ENCODE measurements around the gene PPP1R13B.

PPP1R13B gene

DNA sequence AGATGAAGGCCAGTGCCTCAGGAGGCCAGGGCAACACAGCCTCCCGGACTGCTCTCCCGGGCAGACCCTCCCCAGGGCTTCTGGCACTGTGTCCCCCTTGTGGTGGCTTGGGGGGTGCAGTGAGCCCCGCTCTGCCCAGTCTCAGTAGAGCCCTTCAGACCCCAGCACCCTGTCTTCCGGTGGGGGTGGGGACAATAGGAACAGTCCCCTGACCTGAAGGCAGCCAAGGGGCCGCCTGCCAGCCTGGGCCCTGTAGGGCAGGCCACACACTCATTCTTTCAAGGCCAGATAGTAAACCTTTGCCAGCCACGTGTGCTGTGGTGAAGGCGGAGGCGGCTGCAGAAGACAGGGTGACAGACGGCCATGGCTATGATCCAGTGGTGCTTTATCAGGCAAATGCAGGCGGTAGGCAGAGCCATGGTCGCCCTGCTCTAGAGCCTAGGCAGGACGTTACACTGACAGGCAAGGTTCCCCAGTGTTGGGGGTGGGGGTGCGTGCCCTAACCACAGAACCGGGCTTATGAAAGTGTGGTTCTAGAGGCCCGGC, 116.8 kb downstream of the PPP1R13B start:
- no peak for DNase-seq (ENCODE audit: low spot score)

DNA sequence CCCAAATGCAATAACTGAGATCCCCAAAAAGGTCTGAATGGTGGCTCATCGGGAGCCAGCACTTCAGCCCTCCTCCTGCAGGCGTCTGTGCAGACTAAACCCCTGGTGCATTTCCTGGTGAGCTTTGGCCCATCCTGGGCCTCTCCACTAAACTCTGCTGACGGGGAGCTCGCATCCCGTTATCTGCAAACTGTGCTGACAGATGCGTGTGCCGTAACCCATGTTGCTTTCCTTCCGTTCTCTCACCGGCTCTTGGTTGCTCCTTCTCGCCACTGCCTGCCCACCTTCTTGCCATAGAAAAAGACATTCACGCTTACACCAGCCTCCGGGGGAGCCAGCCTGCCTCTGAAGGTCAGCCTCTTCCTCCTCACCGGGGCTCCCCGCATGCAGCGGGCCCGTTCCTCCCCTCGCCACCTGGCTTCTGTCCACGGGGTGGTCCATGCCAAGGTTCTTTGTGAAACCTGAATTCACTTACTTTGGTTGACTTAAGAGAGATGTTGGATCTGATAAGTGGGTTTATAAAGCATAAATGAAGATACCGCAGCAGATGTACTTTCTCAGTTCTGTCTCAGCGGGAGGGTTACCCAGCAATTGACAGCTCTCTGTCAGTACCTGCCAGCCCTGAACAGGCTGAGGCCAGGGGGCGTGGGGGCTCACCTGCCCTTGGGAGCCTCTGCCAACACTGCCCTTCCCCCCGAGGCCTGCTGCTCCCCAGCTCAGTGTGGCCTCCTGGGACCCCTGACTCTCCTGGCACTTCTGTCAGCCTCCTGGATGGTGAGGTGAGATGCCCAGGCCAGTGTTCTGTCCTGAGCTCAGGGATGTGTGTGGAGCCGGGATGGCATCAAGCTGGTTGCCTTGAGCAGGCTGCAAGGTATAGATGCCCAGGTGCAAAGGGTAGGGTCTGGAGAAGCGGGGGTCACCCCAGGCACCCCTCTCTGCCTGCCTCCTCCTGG, 117.6 kb downstream of the PPP1R13B start:
- no peak for DNase-seq (ENCODE audit: low spot score)

DNA sequence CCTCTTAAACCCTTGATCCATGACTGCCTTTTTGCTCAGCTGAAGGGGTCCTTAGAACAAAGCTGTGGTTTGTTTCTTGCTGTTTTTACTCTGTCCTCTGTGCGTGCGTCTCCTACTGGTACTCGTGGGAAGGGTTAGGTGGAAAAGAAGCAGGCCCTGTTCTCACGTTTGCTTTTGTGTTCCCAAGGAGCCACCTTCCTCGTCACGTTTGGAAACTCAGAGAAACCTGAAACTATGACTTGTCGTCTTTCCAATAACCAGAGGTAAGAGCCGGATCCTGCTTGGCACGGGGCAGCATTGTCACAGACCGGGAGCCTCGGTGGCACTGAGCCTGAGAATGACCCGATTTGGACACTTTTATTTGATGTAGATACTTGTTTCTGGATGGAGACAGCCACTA, 118.7 kb downstream of the PPP1R13B start:
- DNase-seq (ENCODE audit: low spot score), result no peak

DNA sequence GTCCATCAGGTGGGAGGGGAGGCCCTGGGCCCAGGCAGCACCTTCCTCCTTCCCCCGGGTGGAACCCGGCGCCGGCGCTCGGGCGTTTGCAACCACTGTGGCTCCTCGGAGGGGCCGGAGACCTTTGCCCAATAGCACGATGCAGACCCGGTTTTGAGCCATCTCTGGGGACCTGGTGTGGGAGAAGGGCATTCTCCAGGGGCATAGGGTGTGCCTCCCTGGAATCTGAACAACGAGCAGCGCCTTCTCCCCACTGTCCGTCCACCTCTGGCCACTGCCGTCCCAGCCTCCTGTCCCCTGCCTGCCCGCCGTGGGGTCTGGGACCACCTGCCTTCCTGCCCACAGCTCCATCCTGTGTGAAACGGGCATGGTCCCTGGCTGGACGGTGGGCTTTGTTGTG, 119.2 kb downstream of the PPP1R13B start:
- DNase-seq (ENCODE audit: low spot score), result no peak

DNA sequence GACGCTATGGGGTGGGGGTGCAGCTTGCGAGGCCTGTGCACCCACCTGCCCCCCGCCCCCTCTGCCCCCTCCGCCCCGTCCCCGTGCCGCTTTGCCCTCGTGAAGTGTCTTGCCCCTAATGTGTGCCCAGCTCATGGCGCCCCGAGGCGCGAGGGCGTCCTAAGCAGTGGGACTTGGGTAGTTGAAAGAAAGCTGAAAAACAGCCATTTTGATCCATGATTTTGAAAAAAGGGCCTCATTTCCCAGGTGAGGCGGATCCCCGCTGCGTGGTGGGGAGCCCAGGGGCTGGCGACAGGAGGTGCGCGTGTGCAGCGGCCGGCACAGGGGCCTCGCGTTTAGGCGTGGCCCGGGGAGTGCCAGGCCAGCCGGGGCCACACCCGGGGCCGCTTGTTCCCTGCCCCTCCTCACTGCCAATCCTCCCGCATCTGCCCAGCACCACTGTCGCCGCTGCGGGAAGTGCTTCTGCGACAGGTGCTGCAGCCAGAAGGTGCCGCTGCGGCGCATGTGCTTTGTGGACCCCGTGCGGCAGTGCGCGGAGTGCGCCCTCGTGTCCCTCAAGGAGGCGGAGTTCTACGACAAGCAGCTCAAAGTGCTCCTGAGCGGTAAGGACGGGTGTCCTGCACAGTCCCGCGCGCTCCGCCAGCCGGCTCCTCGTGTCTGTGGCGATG, 119.9 kb downstream of the PPP1R13B start:
- DNase-seq (ENCODE audit: low spot score), result no peak

DNA sequence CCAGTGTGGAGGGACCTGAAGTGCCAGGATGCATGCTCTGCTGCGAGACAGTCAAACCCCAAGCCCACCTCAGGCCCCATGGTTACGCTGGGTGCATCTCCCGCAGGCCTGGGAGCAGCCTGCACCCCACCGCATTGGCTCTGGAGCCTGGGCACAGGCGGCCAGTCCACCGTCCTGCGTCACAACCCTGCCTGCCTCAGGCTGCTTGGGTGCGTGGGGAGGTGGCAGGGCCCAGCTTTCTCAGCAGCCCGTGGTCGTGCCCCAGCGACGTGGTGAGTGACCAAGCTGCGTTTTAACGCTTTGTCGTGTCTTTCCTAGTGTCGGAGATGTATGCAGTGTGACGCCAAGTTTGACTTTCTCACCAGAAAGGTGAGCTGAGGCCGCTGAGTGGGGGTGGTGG, 120.9 kb downstream of the PPP1R13B start:
- DNase-seq (ENCODE audit: low spot score), result no peak

DNA sequence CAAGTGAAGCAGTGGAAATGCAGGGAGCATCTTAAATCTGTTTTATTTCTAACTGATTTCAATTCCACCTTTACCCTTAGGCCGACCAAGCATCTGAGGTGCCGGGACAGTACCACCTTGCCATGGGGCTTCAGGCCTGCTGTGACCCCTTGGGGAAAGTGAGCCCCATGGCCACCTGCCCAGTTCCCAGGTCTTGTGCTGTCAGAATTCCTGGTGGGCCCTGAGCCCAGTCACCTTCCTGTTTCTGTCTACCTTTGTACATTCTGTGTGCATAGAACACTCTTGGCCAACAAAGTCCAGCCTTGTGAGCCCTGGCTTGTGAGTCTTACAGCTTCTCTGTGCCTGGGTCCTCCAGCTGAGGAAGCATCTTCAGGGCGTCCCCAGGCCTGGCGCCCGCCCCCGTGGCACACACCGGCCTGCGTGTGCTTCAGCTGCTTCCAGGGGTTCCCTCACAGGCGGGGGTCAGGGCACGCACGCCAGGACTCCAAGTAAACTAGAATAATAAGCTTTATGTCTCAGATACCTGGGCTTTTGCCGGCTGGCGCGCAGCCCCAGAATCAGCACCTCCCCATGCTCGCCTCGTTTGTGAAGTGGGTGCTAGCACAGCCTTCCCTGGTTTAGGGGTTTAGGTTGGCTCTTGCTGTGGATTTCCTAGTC, 121.5 kb downstream of the PPP1R13B start:
- no peak for DNase-seq (ENCODE audit: low spot score)

DNA sequence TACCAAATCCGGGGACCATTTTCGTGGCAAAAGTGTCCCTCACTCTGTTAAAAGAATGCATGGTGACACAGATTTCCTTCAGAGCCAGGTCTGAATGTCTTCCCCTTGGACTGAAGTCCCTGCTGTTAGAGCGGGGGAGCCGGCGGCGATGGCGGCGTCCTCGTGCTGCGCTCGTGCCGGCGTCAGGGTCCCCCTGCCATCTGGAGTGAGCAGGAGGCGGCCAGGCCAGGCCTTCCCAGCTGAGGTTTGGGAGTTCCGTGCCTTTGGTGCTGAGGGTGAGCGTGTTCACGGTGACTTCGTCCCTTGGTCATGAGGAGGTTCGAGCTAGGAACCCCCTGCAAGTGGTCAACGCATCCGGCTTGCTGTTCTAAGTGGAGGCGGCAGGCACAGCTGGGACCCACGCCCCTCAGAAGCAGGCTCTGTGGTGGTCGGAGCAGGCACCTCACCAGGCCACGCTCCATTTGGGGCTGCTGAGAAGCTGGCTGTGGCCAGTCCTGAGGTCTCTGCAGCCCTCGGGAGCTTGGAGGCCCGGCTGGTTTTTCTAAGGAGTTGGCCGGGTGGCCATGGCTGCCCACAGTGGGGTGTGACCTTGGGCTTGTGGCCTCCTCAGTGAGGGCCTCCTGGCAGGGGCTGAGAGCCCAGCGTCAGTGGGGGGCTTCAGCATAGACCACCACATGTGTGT, 122.2 kb downstream of the PPP1R13B start:
- no peak for DNase-seq (ENCODE audit: low spot score)

DNA sequence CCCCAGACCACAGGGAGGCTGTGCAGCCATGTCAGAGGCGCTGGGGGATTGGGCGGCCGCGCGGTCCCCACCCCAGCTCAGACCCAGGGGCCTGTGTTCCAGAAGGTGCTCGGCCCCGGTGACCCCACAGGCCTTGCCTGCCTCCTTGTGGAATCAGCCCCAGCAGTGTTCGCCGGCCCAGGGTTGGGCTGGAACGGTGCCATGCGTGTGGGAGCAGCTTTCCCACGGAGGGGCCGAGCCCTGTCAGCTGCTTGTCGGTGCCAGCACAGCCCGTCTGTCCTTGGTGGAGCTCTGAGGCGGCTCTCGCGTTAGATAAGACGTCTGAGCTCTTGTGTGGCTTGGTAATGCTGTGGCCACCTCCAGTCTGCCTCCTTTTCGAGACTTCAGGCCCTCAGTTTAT, 123.3 kb downstream of the PPP1R13B start:
- peak; percentile 53 for DNase-seq (ENCODE audit: low spot score)

DNA sequence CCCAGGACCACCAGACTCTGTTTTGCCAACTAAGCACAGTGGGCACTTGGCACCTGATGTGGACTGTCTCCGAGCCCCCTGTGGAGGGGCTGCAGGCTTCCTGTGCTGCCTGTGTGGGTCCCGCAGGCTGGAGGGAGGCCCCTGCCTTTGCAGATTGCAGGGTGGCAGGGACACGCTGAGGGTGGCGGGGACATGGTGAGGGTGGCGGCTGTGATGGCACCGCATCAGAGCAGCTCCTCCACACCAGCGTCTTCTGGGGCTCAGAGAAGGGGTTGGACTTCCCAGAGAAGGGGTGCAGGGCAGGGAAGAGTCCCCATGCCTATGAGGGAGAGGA, 123.7 kb downstream of the PPP1R13B start:
- no peak for DNase-seq (ENCODE audit: low spot score)

DNA sequence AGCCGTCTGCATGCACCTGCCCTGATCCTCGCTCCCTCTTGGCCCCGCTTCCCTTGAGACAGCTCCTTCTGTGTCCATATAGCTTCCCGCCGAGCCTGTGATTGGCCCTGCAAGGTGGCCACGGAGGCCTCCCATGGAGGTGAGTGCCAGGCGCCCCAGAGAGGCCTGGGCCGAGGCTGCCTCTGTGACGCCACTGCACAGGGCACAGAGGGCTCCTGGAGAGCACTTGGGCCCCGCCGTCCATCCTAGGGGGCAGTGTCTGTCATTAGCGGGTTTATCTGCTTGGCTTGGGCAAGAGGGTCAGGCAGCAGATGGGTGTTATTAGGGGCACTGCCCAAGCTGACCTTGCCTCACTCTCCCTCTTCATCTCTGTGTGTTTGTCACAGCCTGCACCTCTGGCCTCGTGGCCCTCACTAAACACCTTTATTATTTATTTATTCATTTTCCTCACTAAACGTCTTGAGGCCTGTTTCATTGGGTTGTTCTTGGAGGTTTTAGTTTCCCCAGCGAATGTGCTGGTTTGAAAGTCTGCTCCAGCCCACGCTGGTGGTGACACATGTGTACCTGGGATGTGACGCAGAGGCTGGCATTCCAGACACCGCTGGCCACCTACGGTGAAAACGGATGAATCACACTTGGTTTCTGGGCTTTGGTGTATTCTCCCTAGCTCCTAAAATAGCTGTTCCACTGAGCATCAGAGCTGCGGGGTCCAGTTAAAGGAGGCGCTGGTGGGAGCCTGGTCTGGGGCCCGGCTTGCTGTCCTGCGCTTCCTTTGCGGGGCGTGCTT, 125.8 kb downstream of the PPP1R13B start:
- DNase-seq (ENCODE audit: low spot score), result peak; percentile 29

DNA sequence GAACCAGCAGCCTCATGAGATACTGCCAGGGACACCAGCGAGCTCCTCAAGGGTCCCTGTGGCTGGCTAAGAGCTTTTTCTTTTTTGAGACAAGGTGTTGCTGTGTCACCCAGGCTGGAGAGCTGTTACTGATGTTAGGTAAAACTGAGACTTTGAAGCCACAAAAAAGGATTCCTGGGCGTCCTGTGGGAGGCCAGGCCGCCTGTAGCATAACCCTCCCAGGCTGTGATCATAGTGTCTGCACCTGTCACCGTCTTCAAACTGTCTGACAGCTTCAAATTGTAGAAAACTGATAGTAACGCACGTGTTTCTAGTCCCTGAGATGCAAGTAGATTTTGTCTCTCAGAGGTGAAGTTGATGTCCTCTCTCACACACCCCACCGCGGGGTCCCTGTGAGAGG, 127.6 kb downstream of the PPP1R13B start:
- DNase-seq (ENCODE audit: low spot score), result no peak

DNA sequence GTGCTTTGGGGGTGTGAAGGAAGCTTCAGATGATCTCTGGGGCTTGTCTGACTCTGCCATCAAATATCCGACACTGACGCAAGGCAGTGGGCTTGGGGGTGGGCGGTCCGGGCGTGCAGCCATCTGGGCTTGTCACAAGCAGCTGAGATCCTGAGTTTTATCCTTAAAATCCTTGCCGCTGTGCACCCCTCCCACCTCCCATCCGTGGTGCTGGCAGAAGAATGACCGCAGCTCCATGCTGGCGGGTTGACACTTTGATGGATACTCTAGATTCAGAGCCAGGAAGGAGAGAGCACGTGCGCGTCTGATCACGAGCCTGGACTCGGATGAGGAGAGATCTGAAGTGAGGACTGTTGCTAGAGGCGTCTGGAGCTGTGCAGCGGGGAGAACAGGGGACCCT, 128.8 kb downstream of the PPP1R13B start:
- no peak for DNase-seq (ENCODE audit: low spot score)

DNA sequence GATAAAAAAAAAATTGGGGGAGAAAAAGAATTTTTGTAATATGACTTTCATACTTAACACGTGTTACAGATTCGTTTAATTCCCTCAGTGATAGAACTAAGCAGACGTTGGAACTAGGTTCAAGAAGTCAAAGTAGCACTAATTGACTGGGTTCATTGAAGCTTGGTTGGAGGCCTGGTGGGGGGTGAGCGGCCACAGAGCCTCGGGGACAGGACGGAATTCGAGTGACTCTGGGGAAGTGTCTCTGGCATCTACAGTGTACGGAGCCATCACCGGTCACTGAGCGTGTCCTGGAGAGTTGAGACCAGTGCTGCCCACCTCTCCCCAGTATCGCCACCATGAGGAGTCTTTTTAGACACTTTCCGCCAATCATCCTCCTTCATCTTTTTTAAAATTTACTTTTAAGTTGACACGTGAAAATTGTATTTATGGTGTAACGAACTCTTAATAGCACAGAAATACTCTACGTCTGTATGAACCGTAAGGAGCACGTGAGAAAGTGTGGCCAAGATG, 130.4 kb downstream of the PPP1R13B start:
- no peak for DNase-seq (ENCODE audit: low spot score)

DNA sequence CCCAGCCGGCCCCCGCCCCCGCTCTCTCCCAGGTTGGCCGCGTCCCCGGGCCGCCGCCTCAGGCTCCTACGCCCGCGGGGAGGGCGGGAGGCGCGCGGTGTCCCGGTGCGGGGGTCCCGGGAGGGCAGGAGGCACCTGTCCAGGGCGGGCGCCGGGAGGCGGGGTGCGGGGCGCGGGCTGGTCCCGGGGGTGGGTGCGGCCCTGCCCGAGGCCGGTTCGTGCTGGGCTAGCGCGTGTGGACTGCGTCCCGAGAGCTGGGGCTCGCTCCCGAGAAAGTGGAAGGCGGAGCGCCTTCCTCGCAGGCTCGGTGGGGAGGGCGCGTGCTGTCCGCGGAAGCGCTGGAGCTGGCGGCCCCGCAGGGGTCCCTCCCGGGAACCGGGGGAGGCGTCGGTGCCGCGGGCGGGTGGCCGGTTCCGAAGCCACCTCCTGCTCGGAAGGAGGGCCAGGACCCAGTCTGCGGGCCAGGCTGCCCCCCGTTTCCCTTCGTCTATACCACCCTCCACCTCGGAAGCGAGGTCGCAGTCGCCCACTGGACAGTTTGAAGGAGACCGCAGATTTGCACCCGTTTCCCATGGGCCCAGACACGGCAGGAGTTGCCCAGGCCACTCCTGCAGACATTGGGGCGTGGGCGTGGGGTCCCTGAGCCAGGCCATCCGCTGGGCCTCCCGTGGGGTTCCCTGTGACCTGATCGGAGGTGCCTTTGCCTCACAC, 131.1 kb downstream of the PPP1R13B start:
- peak; percentile 76 for DNase-seq (ENCODE audit: low spot score)

DNA sequence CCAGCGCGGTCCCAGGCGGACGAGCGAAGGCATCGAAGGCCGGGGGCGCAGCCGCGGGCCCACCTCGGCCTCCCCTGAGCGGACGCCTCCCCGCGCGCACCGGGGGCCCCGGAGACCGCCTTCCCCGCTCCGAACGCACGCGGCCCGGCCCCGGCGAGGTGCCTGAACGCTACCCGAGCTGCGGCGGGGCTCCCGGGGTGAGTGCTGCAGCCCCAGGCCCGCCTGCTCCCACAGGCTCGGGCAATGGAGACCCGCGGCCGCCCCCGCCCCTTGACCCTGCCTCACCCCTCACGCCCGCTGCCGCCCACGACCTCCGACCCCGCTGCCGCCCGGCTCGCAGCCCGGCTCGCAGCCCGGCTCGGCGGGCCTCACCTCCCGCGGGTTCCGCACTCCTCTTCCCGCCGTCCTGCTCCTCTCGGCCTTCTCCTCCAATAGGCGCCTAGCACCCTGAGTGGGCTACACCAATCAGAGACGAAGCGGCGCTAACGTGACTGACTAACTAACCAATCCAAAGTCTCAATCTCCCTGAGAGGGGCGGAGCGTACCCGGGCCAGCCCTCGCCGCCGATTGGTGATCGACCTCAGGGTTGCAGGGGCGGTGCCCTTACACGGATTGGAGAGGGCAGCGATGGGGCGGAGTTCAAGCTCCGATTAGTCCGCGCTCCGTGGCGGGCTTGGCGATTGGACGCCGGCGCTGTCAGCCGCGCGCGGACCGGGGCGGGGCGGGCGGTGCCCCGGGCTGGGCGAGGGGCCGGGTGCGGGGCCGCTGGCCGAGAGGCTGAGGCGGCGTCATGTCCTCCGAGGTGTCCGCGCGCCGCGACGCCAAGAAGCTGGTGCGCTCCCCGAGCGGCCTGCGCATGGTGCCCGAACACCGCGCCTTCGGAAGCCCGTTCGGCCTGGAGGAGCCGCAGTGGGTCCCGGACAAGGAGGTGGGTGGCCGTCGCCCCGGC, 132.0 kb downstream of the PPP1R13B start, which contains the start of the genes XRCC3 and ZFYVE21:
TSS of gene XRCC3 (minus strand) at position 400 of the 949 bp plus-strand sequence. CDS start 4,364 bp downstream, outside the sequence.
TSS of gene ZFYVE21 (plus strand) at position 759 of the 949 bp plus-strand sequence. CDS start at position 791, 32 bp downstream.
- DNase-seq (ENCODE audit: low spot score), result peak; percentile 100

DNA sequence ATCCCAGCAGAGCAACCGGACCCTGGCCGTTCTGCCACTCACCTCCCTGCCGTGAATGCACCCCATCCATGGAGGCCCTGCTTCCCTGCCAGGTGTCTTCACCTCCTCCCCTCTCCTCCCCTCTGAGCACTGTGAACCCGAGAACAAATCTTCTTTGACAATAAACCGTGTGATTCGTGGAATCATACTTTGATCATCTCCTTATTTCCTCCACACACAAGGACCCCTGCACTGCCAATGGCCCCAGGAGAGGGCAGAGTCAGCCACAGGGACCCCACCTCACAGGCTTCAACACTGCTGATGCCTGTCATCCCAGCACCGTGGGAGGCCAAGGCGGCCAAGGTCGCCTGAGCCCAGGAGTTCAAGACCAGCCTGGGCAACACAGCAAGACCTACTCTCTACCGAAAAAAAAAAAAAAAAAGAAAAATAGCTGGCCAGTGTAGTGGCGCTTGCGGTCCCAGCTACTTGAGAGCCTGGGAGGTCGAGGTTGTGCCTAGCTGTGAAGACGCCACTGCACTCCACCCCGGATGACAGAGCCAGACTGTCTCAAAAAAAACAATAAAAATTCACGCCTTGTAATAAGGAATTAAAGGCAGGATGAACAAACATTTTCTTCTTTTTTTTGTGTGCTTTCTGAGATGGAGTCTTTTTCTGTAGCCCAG, 133.2 kb downstream of the PPP1R13B start:
- no peak for DNase-seq (ENCODE audit: low spot score)

DNA sequence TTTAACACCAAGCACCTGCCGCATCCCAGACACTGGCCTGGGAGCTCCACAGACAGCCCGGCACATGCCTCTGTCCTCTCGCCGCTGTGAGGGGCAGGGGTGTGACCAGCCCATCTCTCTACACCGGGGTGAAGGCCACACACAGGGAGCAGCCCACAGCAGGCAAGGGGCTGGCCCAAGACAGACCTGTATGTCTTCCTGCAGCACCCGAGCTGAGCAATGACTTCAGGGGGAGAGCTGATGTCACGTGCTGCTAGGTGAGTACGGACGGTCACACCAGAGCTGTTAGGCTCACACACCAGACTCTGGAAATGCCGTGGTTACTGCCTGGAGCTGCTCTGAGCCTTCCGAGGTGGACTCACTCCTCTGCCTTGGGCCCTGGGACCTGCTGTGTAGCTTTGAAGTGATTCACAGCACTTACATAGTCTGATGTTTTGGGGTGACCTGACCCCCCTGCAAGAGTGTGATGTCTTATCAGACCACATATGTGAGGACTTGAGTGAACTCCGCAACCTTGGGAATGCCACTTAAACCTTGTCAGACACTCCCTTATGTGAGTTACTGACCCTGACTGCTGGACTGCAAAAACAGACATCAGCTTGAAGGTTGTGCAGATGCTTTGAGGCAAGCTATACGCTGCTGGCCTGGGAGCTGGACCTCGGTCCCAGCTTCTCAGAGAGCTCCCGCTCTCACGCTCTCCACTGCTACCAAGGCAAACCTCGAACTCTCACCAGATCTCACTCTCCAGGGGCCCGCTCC, 133.9 kb downstream of the PPP1R13B start:
- DNase-seq (ENCODE audit: low spot score), result no peak

Measured in AG20443 (cell line).